Liver (tissue), 9 donors: Measurements from ENCODE around the gene RPSA. TPM values are rescaled to one million over a fixed set of nuclear protein-coding genes. Genes with fewer than 3 reads are reported as not detected.

ENCODE experiments used
- DNase-seq: peaks from one replicate; pipeline ENCODE4 v3.0.0-alpha.2; 2017; ENCODE audit warnings: low spot score
- H3K27ac ChIP-seq, 2 donors: one replicate each; pipeline ENCODE4 v1.7.0; 2013; ENCODE audit warnings: inconsistent platforms in 2 of 2, low read length in 2 of 2, control low read depth in 1 of 2, low read depth in 1 of 2, mild to moderate bottlenecking in 1 of 2
- H3K27me3 ChIP-seq, 4 donors: one replicate each; pipeline versions ENCODE4 v1.6.1 to v1.7.0; 2013; ENCODE audit warnings: low read length in 3 of 4, inconsistent platforms in 1 of 4, mild to moderate bottlenecking in 1 of 4, moderate library complexity in 1 of 4; ENCODE audit not compliant: control insufficient read depth in 4 of 4, insufficient read depth in 4 of 4
- H3K36me3 ChIP-seq, 4 donors: one replicate each; pipeline versions ENCODE4 v1.6.1 to v1.7.0; 2013; ENCODE audit warnings: low read length in 3 of 4, mild to moderate bottlenecking in 3 of 4, low read depth in 1 of 4, moderate library complexity in 1 of 4; ENCODE audit not compliant: control insufficient read depth in 4 of 4, insufficient read depth in 3 of 4
- H3K4me1 ChIP-seq, 4 donors: one replicate each; pipeline versions ENCODE4 v1.6.1 to v1.7.0; 2013; ENCODE audit warnings: low read length in 3 of 4, mild to moderate bottlenecking in 3 of 4, moderate library complexity in 1 of 4; ENCODE audit not compliant: control insufficient read depth in 4 of 4, insufficient read depth in 4 of 4
- H3K4me3 ChIP-seq, 3 donors: one replicate each; pipeline versions ENCODE4 v1.6.1 to v1.7.0; 2013; ENCODE audit warnings: low read length in 3 of 3, control low read depth in 1 of 3, low read depth in 1 of 3, mild to moderate bottlenecking in 1 of 3
- H3K9ac ChIP-seq, 2 donors: one replicate each; pipeline ENCODE4 v1.7.0; 2013; ENCODE audit warnings: low read length in 2 of 2, mild to moderate bottlenecking in 2 of 2, moderate library complexity in 2 of 2, control low read depth in 1 of 2, low read depth in 1 of 2
- H3K9me3 ChIP-seq, 4 donors: one replicate each; pipeline versions ENCODE4 v1.6.1 to v1.7.0; 2013; ENCODE audit warnings: low read length in 3 of 4; ENCODE audit not compliant: control insufficient read depth in 4 of 4
- EGR1 ChIP-seq, 2 donors: IDR thresholded peaks; 2 replicates each; pipeline ENCODE4 v1.6.1; 2016 to 2018; ENCODE audit warnings: antibody characterized with exemption in 2 of 2, low read depth in 2 of 2
- FOXA1 ChIP-seq: IDR thresholded peaks from 2 replicates; pipeline ENCODE4 v1.6.1; 2016; ENCODE audit warnings: antibody characterized with exemption
- FOXA2 ChIP-seq: IDR thresholded peaks from 2 replicates; pipeline ENCODE4 v1.6.1; 2016; ENCODE audit warnings: antibody characterized with exemption
- GABPA ChIP-seq, 2 donors: IDR thresholded peaks in 1 of 2; conservative IDR thresholded peaks in 1 of 2; 2 replicates each; pipeline ENCODE4 v1.6.1; 2016; ENCODE audit warnings: antibody characterized with exemption in 2 of 2, mild to moderate bottlenecking in 1 of 2, moderate library complexity in 1 of 2
- HNF4A ChIP-seq, 2 donors: conservative IDR thresholded peaks; 2 replicates each; pipeline ENCODE4 v1.6.1; 2016; ENCODE audit warnings: antibody characterized with exemption in 2 of 2, mild to moderate bottlenecking in 2 of 2
- HNF4G ChIP-seq: IDR thresholded peaks from 2 replicates; pipeline ENCODE4 v1.6.1; 2016; ENCODE audit warnings: antibody characterized with exemption
- JUND ChIP-seq, 2 donors: IDR thresholded peaks; 2 replicates each; pipeline ENCODE4 v1.6.1; 2016; ENCODE audit warnings: antibody characterized with exemption in 2 of 2
- NR2F2 ChIP-seq: IDR thresholded peaks from 2 replicates; pipeline ENCODE4 v1.6.1; 2016; ENCODE audit warnings: antibody characterized with exemption
- REST ChIP-seq: IDR thresholded peaks from 2 replicates; pipeline ENCODE4 v1.6.1; 2016; ENCODE audit warnings: antibody characterized with exemption, mild to moderate bottlenecking
- RXRA ChIP-seq, 2 donors: IDR thresholded peaks; 2 replicates each; pipeline ENCODE4 v1.6.1; 2017 to 2018; ENCODE audit warnings: antibody characterized with exemption in 2 of 2, mild to moderate bottlenecking in 1 of 2
- SP1 ChIP-seq: IDR thresholded peaks from 2 replicates; pipeline ENCODE4 v1.6.1; 2018; ENCODE audit warnings: antibody characterized with exemption, mild to moderate bottlenecking
- TAF1 ChIP-seq: conservative IDR thresholded peaks from 2 replicates; pipeline ENCODE4 v1.6.1; 2016; ENCODE audit warnings: antibody characterized with exemption, mild to moderate bottlenecking
- YY1 ChIP-seq: IDR thresholded peaks from 2 replicates; pipeline ENCODE4 v1.6.1; 2016; ENCODE audit warnings: antibody characterized with exemption, mild to moderate bottlenecking
- ZBTB33 ChIP-seq: IDR thresholded peaks from 2 replicates; pipeline ENCODE4 v1.6.1; 2016; ENCODE audit warnings: antibody characterized with exemption
- WGBS: extraction: QIAGEN DNeasy Blood & Tissue Kit; methylation state at CpG from one replicate; pipeline ENCODE4 v1.1.7; 2013; 5-methylcytosine and 5-hydroxymethylcytosine counted together
- polyA plus RNA-seq, 2 donors: library from polyadenylated mRNA; stranded (reverse) in 1 of 2; unstranded in 1 of 2; fragments of 200-250 nt in 1 of 2; fragments of >200 nt in 1 of 2; fragmentation: Nextera tagmentation in 1 of 2; extraction: Ambion mirVana in 1 of 2; gene quantifications; one replicate each; pipeline versions ENCODE4 v1.2.1 to v1.2.3, GENCODE V29; 2013 to 2015
- total RNA-seq, 2 donors: library from RNA; depleted of rRNA; stranded (reverse); fragments of >200 nt; gene quantifications; one replicate each; pipeline ENCODE4 v1.2.3, GENCODE V29; 2014
- TF ChIP-seq, protein P1 (sequence below): fragments of 150-350 bp; IDR thresholded peaks from 2 replicates; pipeline ENCODE4 v1.5.1; 2017; ENCODE audit warnings: improper control_type of control experiment, low read depth, low read length; ENCODE audit not compliant: missing input control
- TF ChIP-seq, protein P2 (sequence below): IDR thresholded peaks from 2 replicates; pipeline ENCODE4 v1.6.1; 2016; ENCODE audit warnings: antibody characterized with exemption
- donor health status: healthy.
- donor health status: healthy.
- donor health status: healthy.
- donor health status: healthy.
- donor health status: healthy.

The RPSA gene
- total and polyA plus RNA-seq, 4 donors, result 200 to 796 (median 443) TPM

DNA sequence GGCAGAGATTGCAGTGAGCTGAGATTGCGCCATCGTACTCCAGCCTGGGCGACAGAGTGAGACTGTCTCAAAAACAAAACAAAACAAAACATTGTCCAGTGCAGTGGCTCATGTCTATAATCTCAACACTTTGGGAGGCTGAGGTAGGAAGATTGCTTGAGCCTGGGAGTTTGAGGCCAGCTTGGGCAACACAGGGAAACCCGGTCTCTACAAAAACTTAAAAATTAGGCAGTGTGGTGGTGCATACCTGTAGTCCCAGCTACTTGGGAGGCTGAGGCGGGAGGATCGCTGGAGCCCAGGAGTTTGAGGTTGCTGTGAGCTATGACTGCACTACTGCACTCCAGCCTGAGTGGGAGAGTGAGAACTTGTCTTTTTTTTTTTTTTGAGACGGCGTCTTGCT lies 33.8 kb downstream of the RPSA start:
- no peaks in the 10 kb centered on the region for H3K27me3 ChIP-seq
- no peaks in the 10 kb centered on the region for H3K36me3 ChIP-seq
- H3K9ac ChIP-seq, result no peak overlapping the region
- WGBS, result 88% methylated on average over 8 of the region's 8 CpGs
- no peak overlapping the region for H3K4me3 ChIP-seq
- no peaks in the 10 kb centered on the region for H3K4me1 ChIP-seq
- no peak for DNase-seq
- no peaks in the 10 kb centered on the region for H3K9me3 ChIP-seq
- TF ChIP-seq ZBTB33 (no peak), HNF4A (conservative IDR thresholded peaks at IDR 0.05) (no peak), TAF1 (no peak), SP1 (no peak), FOXA2 (no peak), JUND (IDR thresholded peaks at IDR 0.05) (no peak), REST (no peak), HNF4G (no peak), EGR1 (IDR thresholded peaks at IDR 0.05; ENCODE audit: low read depth in 2 of 2) (no peak), NR2F2 (no peak), RXRA (IDR thresholded peaks at IDR 0.05) (no peak)
- TF ChIP-seq, protein P1, sequence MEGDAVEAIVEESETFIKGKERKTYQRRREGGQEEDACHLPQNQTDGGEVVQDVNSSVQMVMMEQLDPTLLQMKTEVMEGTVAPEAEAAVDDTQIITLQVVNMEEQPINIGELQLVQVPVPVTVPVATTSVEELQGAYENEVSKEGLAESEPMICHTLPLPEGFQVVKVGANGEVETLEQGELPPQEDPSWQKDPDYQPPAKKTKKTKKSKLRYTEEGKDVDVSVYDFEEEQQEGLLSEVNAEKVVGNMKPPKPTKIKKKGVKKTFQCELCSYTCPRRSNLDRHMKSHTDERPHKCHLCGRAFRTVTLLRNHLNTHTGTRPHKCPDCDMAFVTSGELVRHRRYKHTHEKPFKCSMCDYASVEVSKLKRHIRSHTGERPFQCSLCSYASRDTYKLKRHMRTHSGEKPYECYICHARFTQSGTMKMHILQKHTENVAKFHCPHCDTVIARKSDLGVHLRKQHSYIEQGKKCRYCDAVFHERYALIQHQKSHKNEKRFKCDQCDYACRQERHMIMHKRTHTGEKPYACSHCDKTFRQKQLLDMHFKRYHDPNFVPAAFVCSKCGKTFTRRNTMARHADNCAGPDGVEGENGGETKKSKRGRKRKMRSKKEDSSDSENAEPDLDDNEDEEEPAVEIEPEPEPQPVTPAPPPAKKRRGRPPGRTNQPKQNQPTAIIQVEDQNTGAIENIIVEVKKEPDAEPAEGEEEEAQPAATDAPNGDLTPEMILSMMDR, result no peak
- TF ChIP-seq, protein P2, sequence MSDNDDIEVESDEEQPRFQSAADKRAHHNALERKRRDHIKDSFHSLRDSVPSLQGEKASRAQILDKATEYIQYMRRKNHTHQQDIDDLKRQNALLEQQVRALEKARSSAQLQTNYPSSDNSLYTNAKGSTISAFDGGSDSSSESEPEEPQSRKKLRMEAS, result no peak
- H3K27ac ChIP-seq, result no peak overlapping the region

- 86% methylated on average over 4 of the region's 4 CpGs for WGBS
- H3K27me3 ChIP-seq, result no peaks in the 10 kb centered on the region
- TF ChIP-seq, protein P1, result no peak
- TF ChIP-seq HNF4A (conservative IDR thresholded peaks at IDR 0.05) (no peak), FOXA2 (no peak), GABPA (IDR thresholded peaks at IDR 0.05 in 1 of 2, conservative IDR thresholded peaks at IDR 0.05 in 1 of 2) (no peak), TAF1 (no peak), EGR1 (IDR thresholded peaks at IDR 0.05; ENCODE audit: low read depth in 2 of 2) (no peak), RXRA (IDR thresholded peaks at IDR 0.05) (no peak), REST (no peak), NR2F2 (no peak), YY1 (no peak), SP1 (no peak), HNF4G (no peak), FOXA1 (no peak), JUND (IDR thresholded peaks at IDR 0.05) (no peak)
- TF ChIP-seq, protein P2, result no peak
Measured at GRCh38 chr3:39443530-39443929, 37.0 kb downstream of the RPSA start.

More at GRCh38 chr3:39443530-39443929, 37.0 kb downstream of the RPSA start:
- Histone ChIP-seq H3K36me3 (no peaks in the 10 kb centered on the region), H3K9ac (no peak overlapping the region), H3K4me1 (peaks cover 0 to 2% (median 0%) of the 10 kb centered on the region in 4 donors), H3K27ac (no peak overlapping the region), H3K9me3 (no peaks in the 10 kb centered on the region), H3K4me3 (no peak overlapping the region)
- no peak for DNase-seq
